KBM-7 (cell line): ENCODE data around the gene SNX2.

Experiments used
- DNase-seq: peaks from one replicate; pipeline ENCODE4 v3.0.0-alpha.2; 2015
- in situ Hi-C: fragments of 300-500 bp; cut with MboI; formaldehyde crosslinking; loops from 2 replicates; pipeline ENCODE4 v1.14.3; 2020; ENCODE audit warnings: low sequenced_read_pairs, low pct_unique_long_range_greater_than_20kb, mixed read lengths

SNX2 gene, protein sequence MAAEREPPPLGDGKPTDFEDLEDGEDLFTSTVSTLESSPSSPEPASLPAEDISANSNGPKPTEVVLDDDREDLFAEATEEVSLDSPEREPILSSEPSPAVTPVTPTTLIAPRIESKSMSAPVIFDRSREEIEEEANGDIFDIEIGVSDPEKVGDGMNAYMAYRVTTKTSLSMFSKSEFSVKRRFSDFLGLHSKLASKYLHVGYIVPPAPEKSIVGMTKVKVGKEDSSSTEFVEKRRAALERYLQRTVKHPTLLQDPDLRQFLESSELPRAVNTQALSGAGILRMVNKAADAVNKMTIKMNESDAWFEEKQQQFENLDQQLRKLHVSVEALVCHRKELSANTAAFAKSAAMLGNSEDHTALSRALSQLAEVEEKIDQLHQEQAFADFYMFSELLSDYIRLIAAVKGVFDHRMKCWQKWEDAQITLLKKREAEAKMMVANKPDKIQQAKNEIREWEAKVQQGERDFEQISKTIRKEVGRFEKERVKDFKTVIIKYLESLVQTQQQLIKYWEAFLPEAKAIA

DNA sequence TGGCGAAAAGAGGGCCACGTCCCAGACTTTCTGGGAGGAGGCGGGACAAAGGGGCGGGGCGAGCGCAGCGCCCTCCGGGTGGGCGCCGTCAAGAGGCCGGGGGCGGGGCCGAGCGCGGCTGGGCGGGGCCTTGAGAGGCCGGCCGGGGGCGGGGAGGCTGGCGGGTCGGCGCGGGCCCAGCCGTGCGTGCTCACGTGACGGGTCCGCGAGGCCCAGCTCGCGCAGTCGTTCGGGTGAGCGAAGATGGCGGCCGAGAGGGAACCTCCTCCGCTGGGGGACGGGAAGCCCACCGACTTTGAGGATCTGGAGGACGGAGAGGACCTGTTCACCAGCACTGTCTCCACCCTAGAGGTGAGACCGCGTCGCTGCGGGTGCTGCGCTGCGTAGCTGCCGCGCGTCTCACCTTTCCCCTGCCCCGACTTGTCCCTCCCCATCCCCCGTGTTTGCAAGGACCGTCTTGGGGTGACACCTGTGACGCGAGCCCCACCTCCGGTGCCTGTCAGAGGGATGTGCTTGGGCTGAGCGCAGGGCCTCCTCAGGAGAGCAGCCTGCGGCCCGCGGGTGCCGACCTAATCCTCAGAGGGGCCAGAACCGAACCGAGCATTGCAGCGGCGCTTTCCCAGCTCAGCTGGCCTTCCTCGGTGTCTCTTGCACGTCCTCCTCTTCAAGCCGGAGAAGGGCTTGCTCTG, at the start of gene SNX2:
Gene SNX2 (plus strand): TSS at position 220 of the 689 bp plus-strand sequence. CDS start 24 bp downstream, at position 244.
- DNase-seq: peak; percentile 76
- in situ Hi-C loops: no loop called here

DNA sequence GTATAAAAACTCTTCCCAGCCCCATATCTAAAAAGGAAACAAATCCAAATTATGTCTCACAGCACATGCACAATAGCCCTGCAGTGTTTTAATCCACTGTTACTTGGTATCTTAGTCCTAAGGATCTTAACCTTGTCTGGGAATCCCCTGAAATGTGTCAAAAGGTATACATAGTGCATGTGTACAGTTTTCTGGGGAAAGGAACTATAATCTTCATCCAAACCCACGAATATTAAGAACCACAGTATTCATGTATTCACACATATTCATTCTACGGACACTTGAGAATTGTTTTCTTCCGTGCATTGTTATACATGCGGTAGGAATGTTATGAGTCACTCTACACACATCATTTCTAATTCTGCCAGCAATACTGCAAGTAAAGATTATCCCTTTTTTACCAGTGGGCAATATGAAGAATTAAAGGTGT, 47.8 kb upstream of the SNX2 start:
- no peak for DNase-seq
- in situ Hi-C loops: no loop called here

DNA sequence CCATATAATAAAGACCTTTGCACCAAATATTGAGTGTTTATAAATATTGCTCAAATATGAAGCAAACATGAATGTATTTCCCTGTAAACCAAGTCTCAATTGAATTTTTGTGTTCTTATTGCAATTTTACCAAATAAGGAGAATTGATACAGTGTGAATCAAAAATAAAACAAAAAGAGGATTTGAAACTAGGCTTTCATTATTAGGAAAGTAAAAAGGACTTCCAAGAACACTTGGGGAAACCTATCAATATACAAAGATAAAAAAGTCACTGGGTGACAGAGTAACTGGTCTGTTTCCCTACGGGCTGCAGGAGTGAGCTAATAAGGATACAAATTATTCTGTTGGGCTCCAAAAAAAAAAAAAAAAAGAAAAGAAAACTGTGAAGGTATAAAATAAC, 44.8 kb upstream of the SNX2 start:
- in situ Hi-C loops: no loop called here

DNA sequence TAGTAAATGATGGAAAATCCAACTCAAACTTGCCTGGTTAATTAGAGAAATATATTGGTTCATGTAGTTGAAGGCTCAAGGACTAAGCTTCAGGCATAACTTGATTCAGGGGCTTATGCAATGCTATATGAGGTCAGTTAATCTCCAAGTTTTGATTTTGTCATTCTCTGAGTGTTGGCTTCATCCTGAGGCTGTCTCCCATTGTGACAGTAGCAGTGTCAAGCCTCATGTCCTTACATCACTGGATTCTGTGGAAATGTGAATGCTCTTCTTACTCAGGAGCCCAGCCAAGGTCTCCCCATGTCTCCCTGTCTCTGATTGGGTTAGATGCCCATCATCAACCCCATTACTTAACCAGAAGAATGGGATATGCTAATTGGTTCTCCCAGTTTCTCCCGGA, 44.4 kb upstream of the SNX2 start:
- in situ Hi-C loops: no loop called here
- DNase-seq: no peak

More for the DNA sequence above, 44.8 kb upstream of the SNX2 start:
- DNase-seq: no peak

DNA sequence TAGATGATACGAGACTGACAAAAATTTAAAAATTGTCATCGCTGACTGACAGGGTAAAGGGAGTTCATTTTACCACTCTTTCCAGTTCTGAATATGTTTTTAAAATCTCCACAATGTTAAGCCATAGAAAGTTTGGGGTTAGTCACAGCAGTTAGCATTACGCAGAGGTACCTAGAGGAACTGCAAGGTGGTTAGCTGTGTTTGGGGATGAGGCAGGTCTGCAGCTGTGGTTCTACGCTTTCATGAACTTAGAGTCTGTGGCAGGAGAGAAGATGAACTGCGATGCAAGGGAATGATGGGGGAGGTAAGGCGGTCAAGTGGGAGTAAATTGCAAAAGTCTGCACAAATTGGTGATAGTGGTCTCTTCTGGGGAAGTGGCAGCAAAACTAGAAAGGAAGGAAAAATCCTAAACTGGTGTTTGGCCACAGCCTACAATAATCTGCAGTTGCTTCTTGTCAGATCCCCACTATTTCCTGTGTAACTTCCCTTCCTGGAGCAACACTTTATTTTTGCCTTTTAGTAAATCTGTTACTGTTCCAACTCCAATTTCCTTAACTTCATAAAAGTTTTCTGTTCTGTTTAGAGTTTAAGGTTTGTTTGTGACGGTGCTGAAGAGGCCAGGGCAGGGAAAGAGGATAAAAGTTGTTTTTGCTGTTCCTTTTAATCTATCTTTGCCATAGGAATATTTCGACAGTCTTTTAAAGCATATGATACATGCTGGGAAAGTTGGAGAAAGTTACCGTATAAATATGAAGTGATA, 38.6 kb upstream of the SNX2 start:
- in situ Hi-C loops: no loop called here
- DNase-seq: peak; percentile 68

DNA sequence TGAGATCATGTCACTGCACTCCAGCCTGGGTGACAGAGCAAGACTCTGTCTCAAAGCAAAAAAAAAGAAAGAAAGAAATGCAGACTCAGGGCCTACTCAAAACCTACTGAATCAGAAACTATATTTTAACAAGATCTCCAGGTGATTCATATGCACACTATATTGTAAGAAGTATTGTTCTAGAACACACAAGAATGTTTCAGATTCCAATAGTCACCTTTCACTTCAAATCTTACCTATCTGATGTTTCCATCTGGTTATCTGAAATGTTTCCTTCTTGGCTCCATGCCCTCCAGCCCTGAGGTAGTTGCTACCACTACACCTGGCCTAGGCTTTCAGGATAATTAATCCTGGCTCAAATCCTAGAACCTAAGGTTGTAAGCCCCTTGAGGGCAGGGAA, 36.8 kb upstream of the SNX2 start:
- in situ Hi-C loops: no loop called here
- DNase-seq: no peak

DNA sequence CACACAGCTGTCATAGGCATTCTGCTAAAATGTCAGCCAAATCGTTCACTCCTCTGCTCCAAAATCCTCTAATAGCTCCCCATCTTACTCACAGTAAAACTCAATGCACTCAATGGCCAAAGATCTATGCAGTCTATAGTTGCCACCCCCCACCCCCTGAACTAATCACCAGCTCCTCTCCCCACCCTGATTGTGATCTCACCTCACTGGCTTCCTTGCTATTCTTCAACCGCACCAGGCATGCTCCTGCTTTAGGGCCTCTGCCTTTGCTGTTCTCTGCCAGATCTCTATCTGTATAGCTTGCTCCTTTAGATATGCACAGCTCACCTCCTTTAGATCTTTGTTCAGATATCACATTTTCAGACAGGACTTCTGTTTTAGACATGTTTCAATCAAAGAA, 33.2 kb upstream of the SNX2 start:
- in situ Hi-C loops: no loop called here
- DNase-seq: no peak

DNA sequence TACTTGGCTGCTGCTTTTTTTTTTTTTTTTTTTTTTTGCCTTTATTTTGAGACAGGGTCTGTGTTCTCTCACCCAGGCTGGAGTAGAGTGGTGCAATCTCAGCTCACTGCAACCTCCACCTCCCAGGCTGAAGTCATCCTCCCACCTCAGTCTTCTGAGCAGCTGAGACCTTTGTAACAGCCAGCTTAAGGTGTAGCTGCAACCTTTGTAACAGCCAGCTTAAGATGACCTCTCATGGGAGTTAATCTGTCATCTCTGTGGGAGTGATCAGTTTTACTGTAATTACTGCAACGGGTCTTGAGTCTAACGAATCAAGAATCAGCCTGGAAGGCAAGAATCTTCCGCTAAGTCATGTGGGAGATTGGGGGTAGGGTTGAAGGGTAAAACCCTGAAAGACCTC, 31.6 kb upstream of the SNX2 start:
- in situ Hi-C loops: no loop called here

DNA sequence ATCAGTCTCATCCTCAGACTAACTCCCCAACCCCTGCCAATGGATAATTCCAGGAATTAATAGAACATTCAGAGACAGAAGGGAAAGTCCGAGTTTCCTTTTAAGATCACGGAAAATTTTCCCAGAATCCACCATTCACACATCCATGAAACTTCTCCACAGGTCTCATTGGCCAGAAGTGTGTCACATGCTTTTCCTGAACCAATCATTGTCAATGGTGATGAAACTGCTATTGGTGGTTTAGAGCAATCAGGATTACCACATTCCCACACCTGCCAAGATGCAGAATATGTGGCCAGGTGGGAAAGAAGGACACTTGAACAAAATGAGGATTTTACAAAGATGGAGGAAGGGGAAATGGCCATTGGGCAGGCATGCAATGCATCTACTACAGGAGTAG, 29.3 kb upstream of the SNX2 start:
- in situ Hi-C loops: no loop called here
- no peak for DNase-seq

More for the DNA sequence above, 31.6 kb upstream of the SNX2 start:
- no peak for DNase-seq

DNA sequence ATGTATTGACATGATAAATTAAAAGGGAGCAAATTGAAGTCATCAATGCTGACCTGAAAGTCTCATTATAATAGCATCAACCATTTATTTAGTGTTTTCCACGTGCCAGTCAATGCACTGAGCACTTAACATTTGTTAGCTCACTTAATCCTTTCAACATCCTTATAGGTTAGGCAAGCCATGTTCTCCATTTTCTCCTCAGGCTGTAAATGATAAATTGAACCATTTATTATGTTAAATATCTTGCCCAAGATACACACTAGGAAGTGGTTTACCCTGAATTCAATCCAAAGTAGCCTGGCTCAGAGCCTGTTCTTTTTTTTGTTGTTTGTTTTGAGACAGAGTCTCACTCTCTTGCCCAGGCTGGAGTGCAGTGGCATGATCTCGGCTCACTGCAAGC, 25.0 kb upstream of the SNX2 start:
- no peak for DNase-seq
- in situ Hi-C loops: no loop called here

DNA sequence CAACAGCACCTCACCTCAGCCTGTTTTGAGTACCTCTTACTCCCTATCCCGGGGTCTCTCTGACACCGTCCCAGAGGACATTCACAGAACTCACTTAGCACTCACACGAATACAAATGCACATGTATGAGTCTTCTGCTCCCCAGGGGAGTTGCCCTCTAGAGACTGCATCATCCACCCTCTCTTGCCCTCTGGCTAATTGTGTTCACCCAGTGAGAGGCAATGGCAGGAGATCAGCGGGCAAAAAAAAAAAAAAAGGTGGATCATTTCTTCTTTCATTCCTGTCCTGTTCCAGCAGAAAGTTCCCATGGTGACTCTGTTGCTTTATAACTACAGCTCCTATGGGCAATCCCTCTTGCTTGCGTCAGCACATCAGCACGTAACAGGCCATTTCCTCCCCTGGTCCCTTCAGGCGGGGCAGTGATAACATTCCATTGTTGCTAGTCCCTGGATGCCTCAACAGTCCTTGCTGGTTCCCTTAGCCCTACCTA, 23.5 kb upstream of the SNX2 start:
- DNase-seq: no peak
- in situ Hi-C loops: no loop called here

DNA sequence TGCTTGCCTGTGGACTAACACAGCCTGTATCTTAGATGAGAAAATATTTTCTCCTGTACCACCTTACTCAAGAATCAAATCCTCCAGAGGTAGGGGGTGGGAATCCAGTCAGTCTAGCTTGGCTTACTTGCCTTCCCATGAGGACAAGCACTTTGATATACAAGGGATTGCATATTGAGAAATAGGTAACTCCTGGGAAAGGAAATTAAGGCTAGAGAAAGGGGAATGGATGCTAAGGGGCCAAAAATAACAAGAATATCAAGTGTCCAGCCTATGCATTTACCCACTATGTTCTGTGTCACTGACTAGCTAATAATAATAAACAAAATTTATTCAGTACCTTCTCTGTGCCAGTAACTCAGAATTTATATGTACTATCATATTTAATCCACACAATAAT, 21.4 kb upstream of the SNX2 start:
- in situ Hi-C loops: no loop called here
- no peak for DNase-seq

DNA sequence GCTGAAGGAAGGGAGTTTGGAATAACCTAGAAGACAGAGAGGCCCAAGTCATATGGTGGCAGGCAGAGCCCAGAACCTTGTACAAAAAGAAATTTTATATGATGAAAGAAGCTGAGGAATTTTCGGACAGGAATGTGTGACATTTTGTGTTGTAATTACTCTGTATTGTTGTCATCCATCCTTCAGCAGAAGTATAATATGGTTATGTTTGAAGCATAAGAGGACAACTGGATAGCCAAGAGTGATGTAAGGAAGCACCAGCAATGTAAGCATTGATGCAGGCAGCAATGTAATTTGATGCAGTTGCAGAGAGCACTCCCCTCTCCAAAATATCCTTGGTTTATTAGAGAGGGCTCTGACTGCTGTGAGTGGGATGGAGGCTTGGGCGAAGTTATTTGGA, 19.1 kb upstream of the SNX2 start:
- in situ Hi-C loops: no loop called here
- DNase-seq: no peak

DNA sequence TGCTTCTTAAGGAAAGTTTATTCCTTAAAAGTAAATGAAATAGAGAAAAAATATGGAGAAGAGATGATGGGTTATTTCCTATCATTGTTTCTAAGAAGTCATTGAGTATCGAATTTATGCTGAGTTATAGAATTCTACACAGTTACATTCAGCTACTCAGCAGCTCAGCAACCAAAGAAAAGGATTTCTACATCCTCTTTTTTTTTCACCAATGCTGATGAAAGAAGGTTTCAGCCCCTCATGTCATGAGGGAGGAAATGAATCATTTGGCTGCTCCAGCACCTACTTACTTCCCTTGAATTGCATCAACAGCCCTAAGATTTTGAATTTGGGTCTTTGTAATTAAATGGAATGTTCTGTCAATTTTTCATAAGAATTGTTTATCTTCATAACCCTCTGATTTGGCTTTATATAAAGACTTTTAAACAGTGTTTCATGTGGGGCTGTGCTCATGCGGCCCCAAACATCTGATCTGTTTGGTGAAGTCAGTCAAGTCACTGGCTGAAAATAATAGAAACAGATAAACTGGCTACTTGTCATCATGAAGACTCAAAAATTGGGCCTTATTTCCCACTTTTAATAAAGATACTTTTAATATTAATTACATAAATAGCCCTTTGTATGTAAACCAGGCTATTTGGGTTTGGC, 18.5 kb upstream of the SNX2 start:
- in situ Hi-C loops: no loop called here
- DNase-seq: peak; percentile 72

DNA sequence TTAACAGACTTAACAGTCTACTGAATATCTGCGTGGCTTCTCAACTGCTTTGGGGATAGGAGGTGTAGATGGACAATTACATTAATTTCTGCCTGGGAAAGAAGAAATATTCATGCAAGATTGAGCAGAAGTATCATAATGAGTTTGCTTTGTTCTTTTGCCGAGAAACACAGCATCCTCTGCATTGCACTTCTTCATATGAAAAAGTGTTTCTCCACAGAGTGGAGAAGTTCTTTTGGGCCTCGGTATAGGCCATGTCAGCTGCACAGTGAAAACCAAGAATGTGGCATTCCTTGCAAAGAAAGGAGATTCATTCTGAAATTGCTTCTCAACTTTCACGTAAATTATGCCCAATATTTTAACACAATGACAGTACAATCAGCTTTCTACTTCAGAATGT, 17.6 kb upstream of the SNX2 start:
- no peak for DNase-seq
- in situ Hi-C loops: no loop called here

DNA sequence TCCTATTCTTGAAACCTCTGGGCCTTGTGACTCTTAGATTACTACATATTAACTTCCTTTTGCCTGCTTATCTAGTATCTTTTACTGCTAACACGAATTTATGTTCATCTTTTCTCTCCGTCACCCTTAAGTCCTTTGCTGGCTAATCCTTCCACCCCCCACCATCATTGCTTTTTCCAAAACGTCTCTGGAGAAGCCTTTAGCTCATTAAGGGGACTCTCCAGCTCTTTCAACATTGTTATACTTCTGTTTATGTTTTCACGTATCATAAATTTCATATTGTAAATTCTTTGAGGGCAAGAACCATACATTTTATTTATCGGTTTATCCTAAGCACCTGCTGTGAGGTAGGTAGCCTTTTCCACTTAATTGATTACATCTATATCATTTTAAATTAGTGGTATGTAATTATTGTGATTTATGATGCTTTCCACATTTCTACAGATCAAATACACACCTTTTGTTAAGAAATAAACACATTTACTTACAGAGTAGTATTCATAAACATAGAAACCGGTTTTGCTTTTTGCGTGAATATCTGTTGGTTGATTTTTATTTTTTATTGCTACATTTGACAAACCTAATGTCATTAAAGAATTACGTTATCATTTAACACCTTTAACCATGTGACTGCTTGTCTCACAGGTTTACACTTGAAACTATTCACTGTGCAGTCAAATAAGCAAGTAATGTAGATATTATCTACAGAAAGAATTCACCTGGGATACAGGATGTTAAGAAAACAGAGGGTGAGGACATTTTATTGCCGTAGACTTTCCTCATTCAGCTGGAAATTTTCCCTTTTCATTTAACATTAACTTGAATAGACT, 15.4 kb upstream of the SNX2 start:
- DNase-seq: no peak
- in situ Hi-C loops: no loop called here

DNA sequence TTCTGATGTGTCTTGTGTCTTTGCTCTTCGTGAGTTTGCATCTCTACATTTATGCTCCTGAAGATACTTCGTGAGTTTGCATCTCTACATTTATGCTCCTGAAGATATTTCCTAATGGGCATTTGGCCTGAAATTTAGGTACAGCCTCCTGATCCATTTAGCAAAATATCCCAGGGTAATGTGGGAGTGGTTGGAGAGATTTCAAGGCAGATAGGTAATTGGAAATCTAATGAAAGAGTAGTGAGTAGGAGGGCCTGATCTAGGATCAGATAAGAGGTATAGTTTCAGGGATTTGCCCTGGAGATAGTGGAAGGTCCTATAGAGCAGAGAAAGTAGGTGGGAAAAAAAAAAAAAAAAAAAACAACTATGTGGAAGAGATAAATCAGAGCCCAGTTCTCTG, 14.6 kb upstream of the SNX2 start:
- no peak for DNase-seq
- in situ Hi-C loops: no loop called here

DNA sequence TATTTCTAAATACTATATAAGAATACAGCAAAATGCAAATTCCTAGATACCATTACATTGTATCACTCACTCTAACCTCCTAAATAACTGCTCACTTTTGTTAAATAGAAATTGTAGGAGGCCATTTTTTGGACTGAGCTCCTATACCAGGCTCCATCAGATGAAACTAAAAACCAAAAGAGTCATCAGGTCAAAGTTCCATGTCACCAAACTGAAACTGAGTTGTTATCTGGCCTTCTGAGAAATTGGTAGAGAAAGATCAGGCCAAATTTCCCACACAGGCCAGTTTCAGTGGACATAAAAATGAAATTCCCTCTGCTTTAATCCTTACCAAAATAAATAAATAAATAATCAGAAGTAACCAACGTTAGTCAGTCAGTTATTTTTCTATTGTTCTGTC, 13.8 kb upstream of the SNX2 start:
- in situ Hi-C loops: no loop called here
- DNase-seq: no peak
